ENCODE results near the gene TMTC1. TPM values are rescaled to one million over a fixed set of nuclear protein-coding genes. Genes with fewer than 3 reads are reported as not detected.

Gene TMTC1
- total RNA-seq, 1 donor from 2014 or later = 0.49 TPM

GRCh38 chr12:29552324-29552927, 231.3 kb downstream of the TMTC1 start:
- Mint-ChIP-seq H3K27me3 (peaks cover 5% of the 10 kb centered on the region), H3K36me3 (ENCODE audit: low read depth) (no peaks in the 10 kb centered on the region), H3K27ac (no peak overlapping the region), H3K9me3 (no peaks in the 10 kb centered on the region), H3K4me1 (no peaks in the 10 kb centered on the region), H3K4me3 (no peak overlapping the region)
- intact Hi-C loops (cut with micrococcal nuclease) = loop anchor here (1.0 kb wide), 2 partner anchors 1255 to 1292 kb away; no protein-coding TSS in a partner anchor
- DNase-seq = peak; percentile 86

- Mint-ChIP-seq H3K27ac (no peak overlapping the region), H3K36me3 (ENCODE audit: low read depth) (no peaks in the 10 kb centered on the region), H3K4me3 (no peak overlapping the region), H3K4me1 (no peaks in the 10 kb centered on the region), H3K9me3 (no peaks in the 10 kb centered on the region), H3K27me3 (peaks cover 5% of the 10 kb centered on the region)
- intact Hi-C loops (cut with micrococcal nuclease) = loop anchor here (1.0 kb wide), 2 partner anchors 1255 to 1292 kb away; no protein-coding TSS in a partner anchor
- DNase-seq = no peak
Observed at GRCh38 chr12:29551812-29552211, 231.9 kb downstream of the TMTC1 start.

- H3K4me1 Mint-ChIP-seq = no peaks in the 10 kb centered on the region
- H3K9me3 Mint-ChIP-seq = no peaks in the 10 kb centered on the region
- intact Hi-C loops (cut with micrococcal nuclease) = no loop called here
- no peaks in the 10 kb centered on the region for H3K36me3 Mint-ChIP-seq (ENCODE audit: low read depth)
- H3K4me3 Mint-ChIP-seq = no peak overlapping the region
- H3K27me3 Mint-ChIP-seq = peaks cover 5% of the 10 kb centered on the region
- no peak for DNase-seq
- no peak overlapping the region for H3K27ac Mint-ChIP-seq
Observed at GRCh38 chr12:29547864-29548263, 235.9 kb downstream of the TMTC1 start.

- no peaks in the 10 kb centered on the region for H3K4me1 Mint-ChIP-seq
- H3K36me3 Mint-ChIP-seq (ENCODE audit: low read depth) = no peaks in the 10 kb centered on the region
- no peak overlapping the region for H3K4me3 Mint-ChIP-seq
- DNase-seq = no peak
- peaks cover 5% of the 10 kb centered on the region for H3K27me3 Mint-ChIP-seq
- no peak overlapping the region for H3K27ac Mint-ChIP-seq
- no peaks in the 10 kb centered on the region for H3K9me3 Mint-ChIP-seq
- intact Hi-C loops (cut with micrococcal nuclease) = no loop called here
Observed at GRCh38 chr12:29547151-29547632, 236.6 kb downstream of the TMTC1 start.

GRCh38 chr12:29546000-29546399, 237.7 kb downstream of the TMTC1 start:
- DNase-seq = no peak
- intact Hi-C loops (cut with micrococcal nuclease) = no loop called here
- no peak overlapping the region for H3K4me3 Mint-ChIP-seq
- no peaks in the 10 kb centered on the region for H3K4me1 Mint-ChIP-seq
- H3K27ac Mint-ChIP-seq = no peak overlapping the region
- no peaks in the 10 kb centered on the region for H3K9me3 Mint-ChIP-seq
- H3K27me3 Mint-ChIP-seq = peaks cover 5% of the 10 kb centered on the region
- no peaks in the 10 kb centered on the region for H3K36me3 Mint-ChIP-seq (ENCODE audit: low read depth)

- no peak overlapping the region for H3K4me3 Mint-ChIP-seq
- DNase-seq = no peak
- H3K36me3 Mint-ChIP-seq (ENCODE audit: low read depth) = no peaks in the 10 kb centered on the region
- peaks cover 5% of the 10 kb centered on the region for H3K27me3 Mint-ChIP-seq
- no peaks in the 10 kb centered on the region for H3K4me1 Mint-ChIP-seq
- H3K9me3 Mint-ChIP-seq = no peaks in the 10 kb centered on the region
- intact Hi-C loops (cut with micrococcal nuclease) = no loop called here
- H3K27ac Mint-ChIP-seq = no peak overlapping the region
Observed at GRCh38 chr12:29545102-29545467, 238.7 kb downstream of the TMTC1 start.

- no peaks in the 10 kb centered on the region for H3K36me3 Mint-ChIP-seq (ENCODE audit: low read depth)
- no peak for DNase-seq
- H3K27ac Mint-ChIP-seq = no peak overlapping the region
- no peak overlapping the region for H3K4me3 Mint-ChIP-seq
- no peaks in the 10 kb centered on the region for H3K4me1 Mint-ChIP-seq
- intact Hi-C loops (cut with micrococcal nuclease) = no loop called here
- H3K9me3 Mint-ChIP-seq = no peaks in the 10 kb centered on the region
- peaks cover 5% of the 10 kb centered on the region for H3K27me3 Mint-ChIP-seq
Observed at GRCh38 chr12:29544428-29545101, 239.2 kb downstream of the TMTC1 start.

- H3K4me3 Mint-ChIP-seq = no peak overlapping the region
- H3K27ac Mint-ChIP-seq = no peak overlapping the region
- no peak for DNase-seq
- no peaks in the 10 kb centered on the region for H3K9me3 Mint-ChIP-seq
- no peaks in the 10 kb centered on the region for H3K4me1 Mint-ChIP-seq
- peaks cover 5% of the 10 kb centered on the region for H3K27me3 Mint-ChIP-seq
- intact Hi-C loops (cut with micrococcal nuclease) = no loop called here
- H3K36me3 Mint-ChIP-seq (ENCODE audit: low read depth) = no peaks in the 10 kb centered on the region
Observed at GRCh38 chr12:29543036-29543435, 240.7 kb downstream of the TMTC1 start.

GRCh38 chr12:29537298-29537697, 246.4 kb downstream of the TMTC1 start:
- Mint-ChIP-seq H3K36me3 (ENCODE audit: low read depth) (no peaks in the 10 kb centered on the region), H3K9me3 (no peaks in the 10 kb centered on the region), H3K4me3 (no peak overlapping the region), H3K27me3 (peaks cover 3% of the 10 kb centered on the region), H3K27ac (no peak overlapping the region), H3K4me1 (no peaks in the 10 kb centered on the region)
- no peak for DNase-seq
- intact Hi-C loops (cut with micrococcal nuclease) = no loop called here

- no peak for DNase-seq
- Mint-ChIP-seq H3K9me3 (no peaks in the 10 kb centered on the region), H3K4me1 (no peaks in the 10 kb centered on the region), H3K4me3 (no peak overlapping the region), H3K27me3 (peaks cover 5% of the 10 kb centered on the region), H3K36me3 (ENCODE audit: low read depth) (no peaks in the 10 kb centered on the region), H3K27ac (no peak overlapping the region)
- intact Hi-C loops (cut with micrococcal nuclease) = no loop called here
Observed at GRCh38 chr12:29534935-29535334, 248.8 kb downstream of the TMTC1 start.

- intact Hi-C loops (cut with micrococcal nuclease) = no loop called here
- Mint-ChIP-seq H3K27ac (no peak overlapping the region), H3K4me3 (no peak overlapping the region), H3K27me3 (peaks cover 9% of the 10 kb centered on the region), H3K4me1 (no peaks in the 10 kb centered on the region), H3K36me3 (ENCODE audit: low read depth) (no peaks in the 10 kb centered on the region), H3K9me3 (no peaks in the 10 kb centered on the region)
- DNase-seq = no peak
Observed at GRCh38 chr12:29533815-29534489, 249.8 kb downstream of the TMTC1 start.

- intact Hi-C loops (cut with micrococcal nuclease) = no loop called here
- no peaks in the 10 kb centered on the region for H3K9me3 Mint-ChIP-seq
- DNase-seq = no peak
- H3K4me3 Mint-ChIP-seq = no peak overlapping the region
- H3K27ac Mint-ChIP-seq = no peak overlapping the region
- H3K4me1 Mint-ChIP-seq = no peaks in the 10 kb centered on the region
- H3K36me3 Mint-ChIP-seq (ENCODE audit: low read depth) = no peaks in the 10 kb centered on the region
- peaks cover 12% of the 10 kb centered on the region for H3K27me3 Mint-ChIP-seq
Observed at GRCh38 chr12:29531471-29531870, 252.3 kb downstream of the TMTC1 start.

GRCh38 chr12:29530436-29530835, 253.3 kb downstream of the TMTC1 start:
- no peaks in the 10 kb centered on the region for H3K9me3 Mint-ChIP-seq
- H3K4me3 Mint-ChIP-seq = no peak overlapping the region
- H3K27ac Mint-ChIP-seq = no peak overlapping the region
- no peak for DNase-seq
- intact Hi-C loops (cut with micrococcal nuclease) = no loop called here
- H3K4me1 Mint-ChIP-seq = no peaks in the 10 kb centered on the region
- H3K36me3 Mint-ChIP-seq (ENCODE audit: low read depth) = no peaks in the 10 kb centered on the region
- H3K27me3 Mint-ChIP-seq = peaks cover 12% of the 10 kb centered on the region

- Mint-ChIP-seq H3K27me3 (peaks cover 14% of the 10 kb centered on the region), H3K9me3 (no peaks in the 10 kb centered on the region), H3K4me1 (no peaks in the 10 kb centered on the region), H3K4me3 (no peak overlapping the region), H3K36me3 (ENCODE audit: low read depth) (no peaks in the 10 kb centered on the region), H3K27ac (no peak overlapping the region)
- DNase-seq = no peak
- intact Hi-C loops (cut with micrococcal nuclease) = no loop called here
Observed at GRCh38 chr12:29528161-29528560, 255.6 kb downstream of the TMTC1 start.
